Left colon (tissue), 2 donors: Measurements from ENCODE around the gene SYT1. TPM values are rescaled to one million over a fixed set of nuclear protein-coding genes. Genes with fewer than 3 reads are reported as not detected.

Source experiments
- ATAC-seq: fragments of 200-7000 bp; cut with Tn5 transposase; one replicate; pipeline ENCODE4 v1.9.1; 2020; ENCODE audit warnings: mild to moderate bottlenecking, moderate library complexity
- DNase-seq, 2 donors: peaks; one replicate each; pipeline ENCODE4 v3.0.0-alpha.2; 2020
- intact Hi-C, 2 donors: fragments of 100-400 bp; cut with DNase I in 1 of 2; cut with micrococcal nuclease in 1 of 2; formaldehyde crosslinking; loops; one replicate each; pipeline versions ENCODE4 v1.11.2 to v1.14.0; 2022; cut with DNase I, micrococcal nuclease
- total RNA-seq, 2 donors: library from RNA; stranded (reverse); fragmentation: NEBNext Ultra II Directional; extraction: Animal tissue kit (Norgen Biotek cat#: 25700); gene quantifications; one replicate each; pipeline ENCODE4 v1.2.1, GENCODE V29; 2021
- donor health status: DM: no; HTN: no; CAD: no.
- donor health status: DM: yes; HTN: yes; CAD: no.

The SYT1 gene
- total RNA-seq, 2 donors from 2014 or later = 0.92 to 1.5 TPM

DNA sequence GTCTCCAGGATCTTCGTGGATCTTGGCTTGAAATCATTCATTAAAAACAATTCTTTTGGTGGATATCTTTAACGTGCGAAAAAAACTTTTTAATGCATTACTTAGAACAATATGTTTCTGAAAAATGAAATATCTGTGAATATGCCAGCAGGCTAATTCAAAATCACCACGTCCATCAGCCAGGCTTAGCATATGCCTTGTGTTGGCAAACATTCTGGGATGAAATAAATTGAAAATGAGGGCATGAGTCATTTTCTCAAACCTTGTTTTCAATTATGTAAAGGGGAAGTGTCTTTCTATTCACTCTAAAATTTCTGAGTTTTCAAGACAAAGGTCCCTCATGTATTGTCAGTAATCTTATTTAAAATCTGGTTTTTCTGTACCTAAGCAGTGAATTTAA lies 432.3 kb downstream of the SYT1 start:
- no peak for DNase-seq
- no peak for ATAC-seq
- intact Hi-C loops = no loop called here

DNA sequence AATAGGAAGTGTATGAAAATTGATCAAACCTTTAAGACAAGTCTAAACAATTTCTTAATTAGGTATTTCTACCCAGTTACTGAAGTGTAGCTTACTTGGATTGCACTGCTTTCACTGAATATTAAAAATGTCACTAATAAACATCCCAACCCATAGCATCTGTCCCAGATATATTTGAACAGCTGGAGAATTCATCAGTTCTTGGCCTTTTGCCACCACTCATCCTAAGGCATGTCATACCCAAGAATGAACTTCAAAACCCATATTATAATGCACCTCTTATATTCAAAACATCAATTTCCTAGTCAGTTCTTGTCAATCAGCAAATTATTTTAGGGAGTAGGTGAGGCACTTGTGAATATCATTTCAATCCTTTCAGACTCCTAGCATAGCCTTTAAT lies 433.9 kb downstream of the SYT1 start:
- DNase-seq (no peak), ATAC-seq (no peak)
- intact Hi-C loops = no loop called here

DNA sequence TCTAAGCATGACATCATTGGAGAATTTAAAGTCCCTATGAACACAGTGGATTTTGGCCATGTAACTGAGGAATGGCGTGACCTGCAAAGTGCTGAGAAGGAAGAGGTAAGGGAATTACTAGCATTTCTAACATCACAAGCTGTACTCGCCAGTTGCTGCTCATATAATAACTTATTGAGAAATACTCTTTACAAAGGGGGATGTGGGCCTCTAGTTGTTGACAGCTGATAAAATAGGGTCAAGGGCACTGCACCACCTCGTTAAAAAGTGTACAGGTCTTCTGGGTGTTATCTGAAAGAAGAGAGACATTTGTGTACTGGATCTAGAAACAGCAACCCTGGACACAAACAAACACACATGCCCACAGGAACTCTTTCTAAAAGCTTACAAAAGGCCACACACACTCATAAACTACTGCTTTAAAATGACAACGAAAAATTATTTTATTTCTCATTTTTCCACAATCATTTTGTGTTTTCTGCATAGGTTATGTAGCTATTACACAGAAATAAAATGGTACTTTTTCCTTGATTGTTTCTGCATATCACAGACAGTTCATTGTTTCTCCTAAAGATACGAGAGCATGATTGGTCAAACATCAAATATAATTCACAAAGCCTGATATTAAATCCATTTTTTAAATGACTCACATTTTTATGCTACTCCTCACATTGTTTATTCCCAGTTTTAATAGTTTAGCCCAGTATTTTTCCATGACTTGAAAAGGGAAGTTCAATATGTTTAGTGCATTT lies 435.0 kb downstream of the SYT1 start:
- intact Hi-C loops = no loop called here
- DNase-seq (no peak), ATAC-seq (no peak)

DNA sequence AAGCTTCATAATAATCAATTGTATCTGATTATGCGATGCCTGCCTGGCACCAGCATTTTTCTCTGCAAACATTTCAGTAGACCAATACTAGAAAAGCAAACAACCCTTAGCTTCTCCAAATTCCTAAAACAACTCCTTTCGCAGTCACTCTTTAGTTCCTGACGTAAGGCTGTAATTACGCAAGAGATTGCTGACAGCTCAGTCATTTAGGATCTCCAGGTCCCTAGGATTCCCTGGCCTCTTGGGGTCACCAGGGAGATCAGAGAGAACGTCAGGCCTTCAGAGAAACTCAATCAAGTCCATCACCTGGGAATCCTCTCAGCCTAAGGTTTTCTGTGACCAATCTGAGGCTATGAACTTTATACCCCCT lies 435.6 kb downstream of the SYT1 start:
- ATAC-seq = no peak
- no peak for DNase-seq
- intact Hi-C loops = no loop called here

DNA sequence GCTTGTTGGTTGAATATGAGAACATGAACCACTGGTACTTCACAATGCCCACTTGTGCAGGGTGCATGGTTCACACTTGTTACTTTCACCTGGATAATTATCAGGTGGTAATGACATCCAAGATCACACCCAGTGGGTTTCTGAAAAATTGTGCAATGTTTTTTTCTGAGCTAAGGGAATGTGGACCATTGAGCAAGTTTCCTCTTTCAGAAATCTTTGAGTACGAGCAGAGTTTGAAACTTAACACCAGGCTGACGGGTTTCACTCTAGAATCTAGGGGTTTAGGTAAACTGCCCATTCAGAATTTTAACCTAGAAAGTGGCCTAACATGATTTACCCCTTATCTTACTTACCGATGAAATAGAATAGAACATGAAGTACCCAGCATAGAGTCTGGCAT lies 436.6 kb downstream of the SYT1 start:
- ATAC-seq = no peak
- no peak for DNase-seq

DNA sequence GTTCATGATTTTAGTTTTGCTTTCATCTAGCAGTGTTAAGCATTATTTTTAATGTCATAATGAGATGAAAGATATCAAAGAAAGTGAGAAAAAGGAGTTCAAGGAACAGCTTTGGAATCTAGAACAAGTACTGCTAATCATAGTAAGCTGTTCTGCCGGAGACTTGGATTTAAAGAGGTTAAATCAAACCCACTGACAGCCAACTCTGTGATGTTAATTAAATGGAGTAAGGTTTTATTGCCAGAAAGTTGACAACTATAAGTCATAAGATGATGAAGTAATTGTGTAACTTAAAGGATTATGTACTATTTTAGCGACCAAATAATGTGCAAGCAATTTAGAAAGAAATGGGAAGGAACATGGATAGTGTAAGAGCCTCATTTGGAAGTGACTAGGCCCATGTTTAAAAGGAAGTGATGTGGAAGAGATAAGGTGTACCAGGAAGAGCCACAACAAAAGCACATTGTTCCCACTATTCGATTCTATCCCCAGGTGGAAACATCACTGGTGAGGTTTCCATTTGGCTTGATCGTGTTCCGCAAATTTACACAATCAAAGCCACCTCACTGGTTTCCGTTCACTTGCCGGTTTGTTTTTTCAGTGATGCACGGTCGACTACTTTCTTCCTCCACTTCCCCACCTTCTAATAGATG lies 437.7 kb downstream of the SYT1 start:
- intact Hi-C loops = no loop called here
- no peak for DNase-seq
- no peak for ATAC-seq

More for the DNA sequence above, 436.6 kb downstream of the SYT1 start:
- intact Hi-C loops = no loop called here

DNA sequence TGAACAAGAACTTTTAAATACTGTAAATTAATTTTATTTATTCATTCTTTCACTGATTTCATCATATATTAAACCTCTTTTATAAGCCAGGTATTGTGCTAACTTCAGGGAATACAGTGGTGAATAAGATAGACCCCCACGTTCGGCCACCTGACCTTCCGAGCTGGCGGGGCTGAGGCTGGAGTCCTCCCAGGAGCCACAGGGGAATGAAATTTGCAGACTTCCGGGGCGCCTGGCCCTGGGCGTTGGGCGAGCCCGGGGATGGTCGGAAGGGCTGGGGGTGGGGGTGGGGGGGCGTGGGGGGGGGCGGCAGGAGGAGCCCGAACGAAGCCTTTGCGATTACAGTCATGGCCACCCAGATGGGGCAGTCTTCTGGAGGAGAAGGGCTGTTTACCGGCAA lies 442.8 kb downstream of the SYT1 start:
- no peak for ATAC-seq
- DNase-seq = no peak
- intact Hi-C loops = no loop called here

DNA sequence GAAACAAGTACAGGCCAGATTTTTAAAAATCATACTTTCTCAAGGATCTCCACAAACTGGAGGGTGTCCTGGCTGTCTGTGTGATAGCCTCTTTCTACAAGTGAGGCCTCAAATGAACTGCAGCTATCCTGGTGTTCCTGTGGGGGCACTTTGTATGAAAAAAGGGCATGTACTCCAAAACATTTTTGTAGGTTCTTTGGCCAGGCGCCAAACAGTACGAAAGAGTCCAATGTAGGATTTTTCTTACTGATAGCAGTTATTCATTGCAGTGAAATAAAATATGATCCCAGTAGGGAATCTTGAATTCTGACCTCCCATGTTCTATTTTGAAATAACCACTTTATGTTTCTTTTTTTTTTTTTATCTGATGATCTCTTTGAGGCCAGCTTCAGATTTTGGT lies 444.5 kb downstream of the SYT1 start:
- intact Hi-C loops = no loop called here
- DNase-seq = no peak
- no peak for ATAC-seq

DNA sequence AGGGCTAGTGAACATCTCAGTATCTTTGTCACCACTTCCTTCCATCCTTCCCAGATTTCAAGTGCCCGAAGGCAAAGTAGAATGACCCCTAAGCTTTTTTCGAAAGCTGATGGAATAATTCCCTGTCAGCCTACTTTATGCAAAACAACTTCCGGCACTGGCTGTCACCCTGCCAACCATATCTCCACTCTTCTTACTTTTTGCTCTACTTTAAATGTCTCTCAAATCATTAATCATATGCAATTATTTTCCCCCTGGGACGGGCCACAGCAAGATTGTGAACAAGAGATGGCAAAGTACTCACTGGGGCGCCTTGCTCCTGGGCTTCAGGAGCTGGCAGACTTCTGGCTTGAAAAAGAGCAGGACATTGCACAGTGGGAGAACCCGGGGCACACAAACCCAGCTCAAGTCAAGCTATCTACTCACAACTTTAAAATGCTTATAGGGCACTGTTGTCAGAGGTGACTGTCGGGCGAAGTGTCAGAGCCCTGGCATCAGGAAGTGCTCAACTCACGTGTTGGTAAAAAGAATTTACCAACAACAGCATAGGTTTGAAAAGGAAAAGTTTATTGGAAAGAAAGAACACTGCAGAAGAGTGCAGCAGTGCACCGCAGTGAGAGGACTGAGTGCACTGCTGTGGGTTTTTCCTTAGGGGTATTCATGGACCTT lies 452.7 kb downstream of the SYT1 start:
- intact Hi-C loops = no loop called here
- no peak for DNase-seq
- no peak for ATAC-seq

DNA sequence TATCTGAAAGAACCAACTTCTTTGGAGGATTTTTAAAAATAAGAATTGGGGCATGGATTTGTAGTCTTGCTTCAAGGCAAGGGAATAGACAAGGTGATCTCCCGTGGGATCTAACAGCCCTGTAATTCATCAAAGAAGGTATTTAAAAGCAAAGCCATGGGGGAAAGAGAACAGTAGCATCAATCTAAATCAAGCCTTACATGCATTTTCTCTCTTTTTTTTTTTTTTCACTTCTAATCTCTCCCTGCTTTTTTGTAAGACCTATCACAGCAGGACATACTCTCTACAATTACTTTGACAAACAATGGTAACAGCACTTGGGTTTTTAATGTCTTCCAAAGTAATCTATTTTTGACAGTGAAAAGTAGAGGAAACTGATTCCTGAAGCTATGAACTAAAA lies 458.3 kb downstream of the SYT1 start:
- DNase-seq (no peak), ATAC-seq (no peak)
- intact Hi-C loops = no loop called here

DNA sequence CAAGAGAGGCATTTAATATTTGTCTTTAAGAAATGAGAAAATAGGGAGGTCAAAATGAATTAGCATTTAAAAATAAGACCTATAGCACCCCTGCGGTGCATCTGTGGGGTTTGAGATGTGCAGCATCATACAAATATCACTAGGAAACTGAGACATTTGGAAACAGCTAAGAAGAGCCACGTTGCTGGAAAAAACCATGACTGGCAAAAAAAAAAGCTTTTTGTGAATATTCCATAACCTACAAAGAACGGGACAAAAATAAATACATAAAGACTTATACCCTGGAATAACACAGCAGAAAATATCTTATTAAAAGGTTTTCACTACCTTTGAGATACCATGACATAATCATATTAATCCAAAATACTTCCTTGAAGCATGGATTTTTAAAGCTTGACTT lies 460.0 kb downstream of the SYT1 start:
- intact Hi-C loops = no loop called here
- no peak for ATAC-seq
- no peak for DNase-seq

DNA sequence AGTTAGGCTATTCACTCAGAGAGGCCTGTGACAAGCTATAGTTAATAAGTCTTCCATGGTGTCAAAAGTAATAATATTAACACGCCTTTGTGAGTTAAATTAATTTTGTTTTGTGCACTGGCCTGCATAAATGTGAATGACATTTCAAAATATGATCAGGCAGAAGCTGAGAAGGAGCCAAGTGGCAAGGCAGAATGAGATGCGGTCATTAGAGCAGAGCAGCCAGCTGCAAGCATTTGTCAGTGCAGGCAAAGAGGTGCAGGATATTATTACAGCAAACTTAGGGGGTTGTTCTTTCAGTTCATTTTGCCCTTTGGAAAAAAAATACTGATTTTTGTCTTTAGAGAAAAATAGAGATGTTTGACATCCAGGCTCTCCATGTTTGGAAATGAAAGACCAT lies 461.6 kb downstream of the SYT1 start:
- intact Hi-C loops = no loop called here
- DNase-seq = no peak
- ATAC-seq = no peak

DNA sequence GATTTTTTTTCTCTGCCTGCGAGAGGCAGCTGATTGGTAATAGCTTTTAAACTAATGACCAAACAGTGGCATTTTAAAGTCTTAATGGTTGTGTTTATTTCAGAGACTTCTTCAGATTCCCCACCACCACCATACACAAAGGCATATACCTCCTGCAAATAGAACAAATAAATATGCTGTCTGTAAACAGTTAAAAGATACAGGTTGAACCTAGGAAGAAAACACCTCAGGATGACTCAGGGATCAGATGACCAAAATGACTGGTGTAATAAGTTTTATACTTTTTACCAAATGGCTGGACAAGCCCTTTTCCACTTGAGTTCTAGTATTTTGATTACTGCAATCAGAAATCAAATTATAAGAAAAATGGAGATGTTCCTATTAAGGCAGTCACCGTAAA lies 462.1 kb downstream of the SYT1 start:
- intact Hi-C loops = no loop called here
- ATAC-seq (no peak), DNase-seq (no peak)

DNA sequence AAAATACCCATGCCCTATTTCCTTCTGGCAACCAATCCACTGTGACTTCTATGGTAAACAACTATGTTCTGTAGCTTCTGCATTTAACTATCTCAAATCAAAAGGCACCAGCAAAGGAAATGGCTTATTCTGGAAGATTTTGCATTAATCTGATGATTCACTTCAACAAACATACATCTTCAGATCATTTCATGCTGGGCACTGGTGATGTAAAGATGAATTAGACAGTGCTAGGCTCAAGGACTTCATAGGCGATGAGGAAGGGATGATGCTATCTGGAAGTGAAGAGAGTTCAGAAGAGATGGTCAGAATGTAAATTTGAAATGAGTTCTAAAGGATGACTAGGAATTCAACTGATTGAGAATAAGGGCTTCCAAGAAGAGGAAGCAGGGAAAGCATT lies 462.9 kb downstream of the SYT1 start:
- intact Hi-C loops = no loop called here
- DNase-seq (no peak), ATAC-seq (no peak)

DNA sequence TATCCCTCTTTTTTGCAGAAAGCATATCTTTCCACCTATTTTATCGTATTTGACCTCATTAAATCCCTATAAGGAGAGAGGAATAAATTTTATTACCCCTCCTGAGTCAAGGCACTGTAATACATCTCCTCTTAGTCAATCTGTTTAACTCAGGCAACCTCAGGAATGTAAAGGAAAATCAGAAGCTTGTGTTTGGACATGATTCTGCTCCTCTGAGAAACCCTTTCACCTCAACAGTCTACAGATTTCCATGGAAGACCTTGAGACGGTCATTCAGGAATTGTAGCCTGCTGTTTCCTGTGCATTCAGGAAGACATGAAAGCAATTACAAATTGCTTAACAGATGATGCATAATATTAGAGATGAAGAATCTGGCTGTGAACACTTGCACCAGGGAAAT lies 465.4 kb downstream of the SYT1 start:
- intact Hi-C loops = no loop called here
- no peak for ATAC-seq
- DNase-seq = no peak

DNA sequence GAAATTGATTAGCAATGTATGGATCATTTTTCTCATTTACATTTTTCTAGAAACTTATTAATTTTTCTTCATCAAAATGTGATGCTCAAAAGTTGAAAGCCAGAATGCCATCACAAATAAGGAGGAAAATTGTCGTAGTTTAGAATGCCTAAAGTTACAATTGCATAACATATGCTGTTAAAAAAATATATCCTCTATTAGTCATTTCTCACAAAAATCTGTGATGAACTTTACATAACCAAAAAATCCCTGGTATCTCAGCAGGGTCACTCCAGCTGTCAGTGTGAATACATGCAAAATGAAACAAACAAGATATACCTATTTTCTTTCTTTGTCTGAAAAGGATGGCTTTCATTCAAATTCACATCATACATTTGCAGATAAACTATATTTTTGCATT lies 467.3 kb downstream of the SYT1 start:
- DNase-seq (no peak), ATAC-seq (no peak)
- intact Hi-C loops = no loop called here

DNA sequence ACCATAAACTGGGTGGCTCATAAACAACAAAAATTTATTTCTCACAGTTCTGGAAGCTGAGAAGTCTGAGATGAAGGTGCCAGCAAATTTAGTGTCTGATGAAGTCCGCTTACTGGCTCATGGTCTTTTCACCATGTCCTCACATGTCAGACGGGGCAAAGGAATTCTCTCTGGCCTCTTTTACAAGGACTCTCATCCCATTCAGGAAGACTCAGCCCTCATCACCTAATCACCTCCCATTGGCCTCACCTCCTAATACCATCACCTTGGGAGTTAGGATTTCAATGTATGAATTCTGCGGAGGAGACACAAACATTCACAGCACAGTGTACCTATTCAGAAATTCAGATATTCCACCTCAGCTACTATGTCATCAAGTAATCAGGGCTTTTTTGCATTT lies 468.6 kb downstream of the SYT1 start:
- no peak for ATAC-seq
- intact Hi-C loops = no loop called here
- no peak for DNase-seq

DNA sequence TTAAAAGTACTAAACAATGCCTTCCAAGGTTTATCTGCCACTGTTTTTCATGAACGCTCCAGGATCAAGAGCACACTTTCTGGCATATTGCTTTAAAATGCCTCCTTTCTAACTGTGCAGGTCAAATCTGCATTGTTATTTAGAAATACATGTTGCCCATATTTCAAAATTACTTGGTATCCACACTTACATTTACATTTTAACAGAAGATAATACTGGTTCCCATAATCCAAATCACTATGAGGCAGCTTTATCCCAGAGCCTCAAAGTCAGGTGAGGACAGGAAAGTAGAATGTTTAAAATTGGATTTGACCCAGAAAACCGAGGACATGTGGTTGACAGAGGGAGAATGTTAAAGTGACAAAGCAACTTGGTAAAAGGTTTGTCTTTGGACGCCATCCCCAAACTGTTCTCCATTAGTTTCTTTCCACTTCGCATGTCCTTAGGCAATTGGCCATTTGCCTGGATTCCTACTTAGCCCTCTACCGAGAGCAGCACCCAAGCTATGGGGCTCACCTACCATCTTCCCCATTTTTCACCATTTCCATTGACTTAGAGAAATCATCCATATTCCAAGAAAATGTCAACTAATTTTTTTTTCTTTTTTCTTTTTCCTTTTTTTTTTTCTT lies 473.2 kb downstream of the SYT1 start:
- ATAC-seq = no peak
- no peak for DNase-seq
- intact Hi-C loops = no loop called here

DNA sequence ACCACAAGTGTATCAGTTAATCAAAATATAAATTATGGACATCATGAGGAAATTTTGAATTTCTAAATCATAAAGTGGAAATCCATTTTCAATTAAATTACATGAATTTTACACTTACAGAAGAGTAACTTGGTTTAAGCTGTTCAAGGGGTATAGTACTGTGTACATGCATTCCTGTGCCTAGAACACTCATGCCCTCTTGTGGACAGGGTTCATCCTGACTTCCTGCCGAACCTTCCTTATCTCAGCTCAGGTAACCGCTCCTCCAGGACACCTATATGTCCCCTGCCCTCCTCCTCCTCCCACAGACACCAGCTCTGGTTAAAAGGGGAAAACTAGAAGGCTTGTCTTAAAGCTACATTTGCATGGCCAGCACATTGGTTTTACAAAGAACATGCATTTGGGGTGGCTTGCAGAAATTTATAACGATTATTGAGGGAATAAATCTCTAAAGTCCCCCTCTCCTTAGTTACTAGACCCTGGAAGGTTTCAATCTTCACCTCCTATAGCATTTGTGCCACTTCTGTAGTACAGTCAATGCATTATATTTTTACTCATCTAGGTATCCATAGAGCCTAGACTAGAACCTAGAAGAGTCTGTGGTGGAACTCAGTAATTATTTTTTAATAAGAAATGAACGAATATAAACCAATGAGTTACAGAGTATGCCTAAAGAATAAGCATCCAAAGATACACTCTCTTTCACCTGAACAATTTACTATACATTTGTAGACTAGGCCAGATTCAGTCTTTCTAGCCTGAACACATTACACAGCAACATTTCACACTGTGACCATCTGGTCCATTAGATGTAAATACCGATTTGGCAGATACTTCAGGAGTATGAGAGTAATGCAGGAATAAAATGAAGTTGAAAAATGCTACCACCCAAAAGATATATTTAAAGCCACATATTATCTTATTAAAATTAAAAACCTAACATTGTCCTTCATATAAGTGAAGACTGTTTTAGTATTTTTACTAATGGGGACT lies 480.6 kb downstream of the SYT1 start:
- intact Hi-C loops = no loop called here
- peak; percentile 82 for ATAC-seq
- DNase-seq = peak in 1 of 2 donors; percentile 19
